Lung (tissue), 12 donors: ENCODE measurements around the gene DGKB. TPM values are rescaled to one million over a fixed set of nuclear protein-coding genes. Genes with fewer than 3 reads are reported as not detected.

ENCODE experiments used
- ATAC-seq: fragments of 200-7000 bp; cut with Tn5 transposase; one replicate; pipeline ENCODE4 v1.9.1; 2020; ENCODE audit warnings: moderate number of reproducible peaks; ENCODE audit not compliant: insufficient read depth, low FRiP score
- DNase-seq, 3 donors: peaks; one replicate each; pipeline ENCODE4 v3.0.0-alpha.2; 2013 to 2017
- H3K27ac ChIP-seq, 2 donors: one replicate each; pipeline ENCODE4 v1.5.1; 2013; ENCODE audit warnings: mild to moderate bottlenecking in 2 of 2, moderate library complexity in 2 of 2, control low read depth in 1 of 2, inconsistent platforms in 1 of 2, low read depth in 1 of 2, low read length in 1 of 2
- H3K27me3 ChIP-seq, 3 donors: one replicate each; pipeline ENCODE4 v1.5.1; 2013; ENCODE audit warnings: low read length in 2 of 3; ENCODE audit not compliant: control insufficient read depth in 3 of 3, insufficient read depth in 3 of 3
- H3K36me3 ChIP-seq, 4 donors: one replicate each; pipeline ENCODE4 v1.5.1; 2013; ENCODE audit warnings: low read length in 4 of 4, mild to moderate bottlenecking in 1 of 4, moderate library complexity in 1 of 4; ENCODE audit not compliant: control insufficient read depth in 4 of 4, insufficient read depth in 4 of 4
- H3K4me1 ChIP-seq, 5 donors: one replicate each; pipeline ENCODE4 v1.5.1; 2013; ENCODE audit warnings: low read length in 5 of 5, mild to moderate bottlenecking in 2 of 5, moderate library complexity in 1 of 5; ENCODE audit not compliant: control insufficient read depth in 5 of 5, insufficient read depth in 5 of 5
- H3K4me3 ChIP-seq: one replicate; pipeline ENCODE4 v1.5.1; 2013; ENCODE audit warnings: mild to moderate bottlenecking, control low read depth, moderate library complexity
- H3K9ac ChIP-seq, 2 donors: one replicate each; pipeline ENCODE4 v1.5.1; 2013; ENCODE audit warnings: low read length in 2 of 2, control low read depth in 1 of 2; ENCODE audit not compliant: insufficient read depth in 1 of 2
- H3K9me3 ChIP-seq, 4 donors: one replicate each; pipeline ENCODE4 v1.5.1; 2013; ENCODE audit warnings: low read length in 3 of 4, mild to moderate bottlenecking in 1 of 4, moderate library complexity in 1 of 4; ENCODE audit not compliant: control insufficient read depth in 4 of 4, insufficient read depth in 3 of 4
- CTCF ChIP-seq: IDR thresholded peaks from 2 replicates; pipeline ENCODE4 v1.5.1; 2012; ENCODE audit warnings: mild to moderate bottlenecking; ENCODE audit errors: control extremely low read depth, extremely low read depth
- WGBS, 2 donors: extraction: QIAGEN DNeasy Blood & Tissue Kit; methylation state at CpG; one replicate each; pipeline ENCODE4 v1.1.7; 2013; 5-methylcytosine and 5-hydroxymethylcytosine counted together
- polyA plus RNA-seq, 2 donors: library from polyadenylated mRNA; stranded (reverse); fragments of 200-250 nt; gene quantifications; one replicate each; pipeline ENCODE4 v1.2.1, GENCODE V29; 2013
- total RNA-seq, 2 donors: library from RNA; depleted of rRNA in 1 of 2; stranded (reverse); fragments of >200 nt in 1 of 2; gene quantifications; one replicate each; pipeline ENCODE4 v1.2.1, GENCODE V29; 2014 to 2021
- donor health status: control.
- donor health status: control.
- donor health status: Bipolar disorder and iron deficiency.
- donor health status: healthy.
- donor health status: DM: yes; HTN: yes; CAD: no.

The DGKB gene
- total and polyA plus RNA-seq, 4 donors: under 0.01 to 0.57 (median 0.06) TPM; not detected in 1

- Histone ChIP-seq H3K9me3 (no peaks in the 10 kb centered on the region), H3K27ac (no peak overlapping the region), H3K9ac (no peak overlapping the region), H3K36me3 (no peaks in the 10 kb centered on the region), H3K4me3 (no peak overlapping the region), H3K27me3 (no peaks in the 10 kb centered on the region), H3K4me1 (peaks cover 0 to 13% (median 3%) of the 10 kb centered on the region in 5 donors)
- ATAC-seq (no peak), DNase-seq (no peak)
- TF ChIP-seq CTCF: no peak
- 28 to 45% methylated on average over 1 of the region's 1 CpG for WGBS, 2 donors
Measured at GRCh38 chr7:14762561-14762960, 140.0 kb downstream of the DGKB start.

- 67 to 73% methylated on average over 4 of the region's 4 CpGs for WGBS, 2 donors
- Histone ChIP-seq H3K9me3 (no peaks in the 10 kb centered on the region), H3K27me3 (no peaks in the 10 kb centered on the region), H3K4me3 (no peak overlapping the region), H3K4me1 (peaks cover 0 to 13% (median 3%) of the 10 kb centered on the region in 5 donors), H3K36me3 (no peaks in the 10 kb centered on the region), H3K9ac (no peak overlapping the region), H3K27ac (peak overlapping the region in 1 of 2 donors; percentile 86)
- DNase-seq (peak; percentile 62 to 82 (median 75)), ATAC-seq (peak; percentile 19)
- no peak for TF ChIP-seq CTCF
Measured at GRCh38 chr7:14761510-14762296, 140.8 kb downstream of the DGKB start.

GRCh38 chr7:14760730-14761478 is 141.6 kb downstream of the DGKB start:
- WGBS, 2 donors: 81 to 82% methylated on average over 3 of the region's 3 CpGs
- H3K4me1 ChIP-seq: peaks cover 0 to 13% (median 3%) of the 10 kb centered on the region in 5 donors
- H3K9ac ChIP-seq: no peak overlapping the region
- H3K36me3 ChIP-seq: no peaks in the 10 kb centered on the region
- DNase-seq (no peak), ATAC-seq (no peak)
- peak overlapping the region in 1 of 2 donors; percentile 86 for H3K27ac ChIP-seq
- no peaks in the 10 kb centered on the region for H3K9me3 ChIP-seq
- H3K4me3 ChIP-seq: no peak overlapping the region
- no peaks in the 10 kb centered on the region for H3K27me3 ChIP-seq
- TF ChIP-seq CTCF: no peak
